Activated T-helper 1 cell treated with anti-CD3 and anti-CD28 coated beads, Interleukin-2, amount 50 U/mL, for 16 hours (primary cell): Measurements from ENCODE around the gene MED9.

Experiments
- DNase-seq, 2 donors: peaks; one replicate each; pipeline ENCODE4 v3.0.0-alpha.2; 2020; ENCODE audit warnings: low read depth in 1 of 2, low spot score in 1 of 2

MED9 gene

DNA sequence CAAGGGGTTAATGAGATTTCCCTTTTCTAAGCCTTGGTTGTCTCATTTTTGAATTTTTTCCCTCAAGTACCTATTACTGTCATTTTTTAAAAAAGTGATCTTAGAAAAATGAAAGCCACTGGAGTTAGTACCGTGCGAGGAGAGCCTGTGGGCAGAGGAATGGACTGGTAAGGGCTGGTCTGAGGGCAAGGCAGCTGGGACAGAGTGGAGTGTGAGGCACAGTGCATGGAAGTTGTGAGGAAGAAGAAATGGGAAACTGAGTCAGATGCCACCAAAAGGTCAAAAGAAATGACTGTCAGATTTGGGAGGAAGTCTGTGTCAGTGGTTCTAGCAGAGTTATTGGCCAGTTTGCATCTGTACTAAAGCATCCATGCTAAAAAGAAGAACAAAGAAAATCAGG, 11.2 kb downstream of the MED9 start:
- no peak for DNase-seq

- no peak for DNase-seq
Measured at GRCh38 chr17:17491031-17491471, 14.3 kb downstream of the MED9 start.

DNA sequence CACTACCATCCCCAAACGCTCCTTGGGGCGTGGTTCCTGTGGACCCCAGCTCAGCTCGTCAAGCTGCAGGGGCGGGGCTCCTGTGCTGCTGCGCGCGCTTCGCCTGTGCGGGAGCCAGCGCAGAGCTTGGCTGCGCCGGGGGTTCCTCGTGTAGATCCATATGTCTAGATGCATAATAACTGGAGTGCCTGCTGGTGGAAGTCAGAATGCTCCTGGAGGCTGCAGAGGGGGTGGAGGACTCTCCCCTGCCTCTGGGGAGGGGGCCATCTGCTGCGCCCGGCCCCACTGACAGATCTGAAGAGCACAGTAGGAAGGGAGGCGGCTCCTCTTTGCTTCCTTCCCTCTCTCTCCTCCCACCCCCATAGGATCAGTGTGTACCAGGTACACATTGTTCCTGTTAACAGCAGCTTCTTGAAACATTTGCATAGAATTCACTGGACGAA, 14.8 kb downstream of the MED9 start:
- no peak for DNase-seq

- DNase-seq, result no peak
Measured at GRCh38 chr17:17492085-17492484, 15.3 kb downstream of the MED9 start.

- DNase-seq, result no peak
Measured at GRCh38 chr17:17492571-17492970, 15.8 kb downstream of the MED9 start.

GRCh38 chr17:17493249-17493985, 16.6 kb downstream of the MED9 start:
- DNase-seq, result no peak

- no peak for DNase-seq
Measured at GRCh38 chr17:17493986-17494466, 17.2 kb downstream of the MED9 start.

DNA sequence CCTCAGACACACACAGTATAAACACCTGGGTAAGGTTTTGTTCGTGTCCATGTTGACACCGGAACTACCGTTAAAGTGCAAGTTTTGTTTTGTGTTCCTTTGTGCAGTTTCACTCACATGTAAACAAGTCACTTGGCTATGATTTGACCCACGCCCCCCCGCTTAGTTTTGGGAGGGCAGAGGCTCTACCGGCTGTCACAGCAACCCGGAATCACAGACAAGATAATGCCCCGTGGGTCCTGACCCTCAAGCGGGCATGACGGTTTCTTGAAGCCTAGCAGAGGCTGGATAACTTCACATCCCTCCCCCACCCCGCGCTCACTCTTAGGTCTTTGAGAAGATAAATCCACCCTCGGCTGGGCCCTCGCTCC, 17.7 kb downstream of the MED9 start:
- no peak for DNase-seq

DNA sequence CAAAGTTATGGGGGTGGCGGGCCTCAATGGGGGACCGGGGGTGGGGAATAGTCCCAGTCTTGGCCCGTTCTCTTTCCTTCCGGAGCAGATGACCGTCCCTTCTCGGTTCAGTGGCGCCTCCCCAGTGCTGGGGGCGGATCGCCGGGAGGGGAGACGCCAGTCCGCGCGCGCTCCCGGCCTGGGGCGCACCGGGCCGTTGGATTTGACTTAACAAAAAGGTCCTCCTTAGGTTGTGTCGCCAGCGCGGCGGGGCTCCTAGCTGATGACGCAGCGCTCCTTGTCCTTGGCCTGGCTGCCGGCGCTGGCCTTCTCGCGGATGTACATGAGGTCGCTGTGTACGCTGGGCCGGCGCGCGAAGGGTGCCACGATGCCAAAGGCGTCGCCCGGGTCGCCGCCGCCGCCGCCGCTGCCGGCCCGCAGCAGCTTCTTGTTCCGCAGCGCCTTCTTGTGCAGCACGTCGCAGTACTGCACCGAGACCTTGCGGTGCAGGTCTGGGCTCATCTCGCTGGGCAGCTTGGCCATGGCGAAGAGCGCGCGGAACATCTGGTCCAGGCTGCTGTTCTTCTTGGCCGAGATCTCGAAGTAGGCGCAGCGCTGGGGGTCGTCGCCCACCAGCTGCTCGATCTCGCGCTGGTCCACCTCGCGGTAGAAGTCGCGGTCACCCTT, 18.2 kb downstream of the MED9 start:
- DNase-seq, result no peak

DNA sequence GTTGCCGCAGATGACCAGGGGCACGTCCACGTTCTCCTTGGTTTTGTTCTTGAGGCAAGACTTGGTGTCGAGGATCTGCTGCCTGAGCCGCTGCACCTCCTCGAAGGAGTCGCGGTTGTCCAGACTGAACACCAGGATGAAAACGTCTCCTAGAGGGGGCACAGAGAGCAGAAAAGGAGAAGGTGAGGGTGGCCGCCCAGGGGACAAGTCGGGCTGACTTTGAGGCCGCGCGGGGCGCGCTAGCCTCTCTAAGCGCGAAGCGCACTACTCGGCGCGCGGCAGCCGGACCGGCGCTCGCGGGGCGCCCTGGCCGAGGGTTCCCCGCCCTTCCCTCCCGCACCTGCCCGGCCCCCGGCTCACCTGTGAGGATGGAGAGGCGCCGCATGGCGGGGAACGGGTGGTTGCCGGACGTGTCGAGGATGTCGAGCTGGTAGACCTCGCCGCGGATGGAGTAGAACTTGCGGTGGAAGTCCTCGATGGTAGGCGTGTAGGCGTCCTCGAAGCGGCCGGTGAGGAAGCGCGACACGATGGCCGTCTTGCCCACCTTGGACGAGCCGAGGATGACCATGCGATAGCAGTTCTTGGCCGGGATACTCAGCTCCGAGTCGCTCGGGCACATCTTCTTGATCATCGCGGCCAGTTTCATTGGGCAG, 18.9 kb downstream of the MED9 start:
- no peak for DNase-seq

GRCh38 chr17:17496189-17497064, 19.6 kb downstream of the MED9 start, which contains the start of gene RASD1:
Gene RASD1 (minus strand): TSS chr17:17496395. CDS start chr17:17496181, 214 bp downstream.
- peak; percentile 54 to 71 for DNase-seq

- no peak for DNase-seq
Measured at GRCh38 chr17:17497065-17497844, 20.5 kb downstream of the MED9 start.

GRCh38 chr17:17497845-17498520, 21.2 kb downstream of the MED9 start:
- DNase-seq, result no peak

DNA sequence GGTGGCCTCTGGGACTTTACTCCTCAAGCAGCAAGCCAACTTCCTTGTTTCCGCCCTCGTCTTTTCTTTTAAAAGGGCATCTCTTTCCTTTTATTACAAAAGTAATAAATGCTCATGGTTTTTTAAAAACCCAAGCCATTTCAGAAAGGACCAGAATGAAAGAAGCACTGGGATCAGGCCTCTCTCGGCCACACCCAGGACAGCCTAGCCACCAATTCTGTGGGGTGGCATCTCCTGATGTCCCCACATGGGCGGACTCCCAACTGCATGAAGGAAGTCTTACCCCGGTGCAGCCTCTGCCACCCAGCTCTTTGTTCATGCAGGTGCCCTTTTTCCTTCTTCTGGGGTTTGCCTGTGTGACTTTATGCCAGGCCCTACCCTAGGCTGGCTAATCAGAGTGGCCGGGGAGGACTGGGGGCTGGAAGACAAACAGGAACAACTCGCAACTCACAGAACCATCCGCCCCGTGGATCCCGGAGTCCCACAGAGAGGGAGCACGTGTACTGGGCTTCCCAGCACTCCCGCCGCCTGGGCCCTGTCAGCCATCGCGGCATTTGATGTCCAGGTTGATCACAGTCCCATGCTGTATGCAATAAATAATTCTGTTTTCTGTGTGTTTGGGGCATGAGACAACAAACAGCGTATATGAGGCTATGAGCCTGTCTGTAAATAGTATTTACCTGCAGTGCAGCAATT, 22.0 kb downstream of the MED9 start:
- no peak for DNase-seq

DNA sequence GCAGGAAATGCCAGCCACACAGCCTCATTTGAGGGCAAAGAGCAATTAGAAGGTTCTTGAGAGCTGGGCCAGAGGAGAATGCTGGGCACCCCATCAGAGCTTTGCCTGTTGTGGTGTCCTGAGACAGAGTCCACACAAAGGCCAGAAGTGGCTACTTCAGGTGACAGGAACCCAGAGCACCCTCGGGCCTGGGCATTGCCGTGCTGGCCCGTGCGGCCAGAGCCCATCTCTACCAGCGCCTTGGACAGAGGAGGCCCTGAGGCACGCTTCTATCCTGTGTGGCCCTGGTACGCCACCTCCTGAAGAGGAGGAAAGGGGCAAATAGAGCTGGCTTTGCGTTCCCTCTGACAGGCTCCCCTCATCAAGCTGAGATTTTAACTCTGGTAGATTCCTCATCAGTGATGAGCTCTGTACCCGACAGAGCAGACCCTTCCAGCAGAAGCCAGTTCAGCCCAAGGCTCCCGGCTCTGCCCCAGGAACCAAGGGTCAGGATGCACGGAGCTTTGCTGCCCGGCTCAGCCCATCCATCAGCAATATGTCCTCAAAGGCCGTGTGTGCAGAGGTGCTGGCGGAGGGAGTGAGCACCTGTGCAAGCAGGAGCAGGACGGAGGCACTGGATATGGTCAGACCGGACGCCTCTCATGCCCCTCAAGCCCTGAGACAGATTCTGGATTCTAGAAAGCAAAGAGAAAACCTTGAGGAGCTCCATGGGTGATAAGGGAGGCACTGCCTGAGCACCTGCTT, 22.8 kb downstream of the MED9 start:
- no peak for DNase-seq

DNA sequence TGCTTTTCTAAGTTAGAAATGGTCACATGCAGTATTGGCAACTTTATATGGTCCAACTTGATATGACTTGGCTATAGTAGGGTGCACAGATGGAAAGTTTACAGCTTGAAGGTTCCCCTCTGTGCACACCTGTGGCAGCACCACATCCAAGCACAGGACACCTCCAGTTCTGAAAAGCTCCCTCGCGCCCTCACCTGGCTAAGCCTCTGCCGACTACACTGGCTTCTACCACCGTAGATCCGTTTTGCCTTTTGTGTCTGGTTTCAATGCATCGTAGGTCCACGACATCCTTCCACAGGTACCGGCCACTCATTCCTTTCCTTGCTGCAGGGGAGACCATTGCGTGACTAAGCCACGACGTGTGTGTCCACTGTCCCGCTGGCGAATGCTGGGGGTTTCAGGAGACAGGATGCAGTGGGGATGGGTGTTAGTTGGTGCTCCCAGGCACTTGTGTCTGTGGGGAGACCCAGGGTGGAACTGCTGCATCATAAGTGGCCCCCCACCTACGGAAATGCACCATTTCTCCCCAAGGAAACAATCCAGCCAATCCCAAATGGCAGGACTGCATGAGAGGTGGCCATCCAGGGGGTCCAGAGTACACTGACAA, 24.3 kb downstream of the MED9 start:
- no peak for DNase-seq

GRCh38 chr17:17502741-17503565, 26.2 kb downstream of the MED9 start:
- no peak for DNase-seq
